COR-L47 (cell line): ENCODE results near the gene XPC.

Experiments
- DNase-seq: peaks from one replicate; lab custom pipeline; 2025; lab: John Stamatoyannopoulos, UW

XPC gene

GRCh38 chr3:14147617-14148016, 30.8 kb downstream of the XPC start:
- no peak for DNase-seq

GRCh38 chr3:14147066-14147435, 31.4 kb downstream of the XPC start:
- DNase-seq = no peak

GRCh38 chr3:14146381-14147065, 31.9 kb downstream of the XPC start:
- no peak for DNase-seq

- DNase-seq = no peak
These were observed 32.6 kb downstream of the XPC start for GRCh38 chr3:14145670-14146380.

GRCh38 chr3:14145236-14145635, 33.2 kb downstream of the XPC start:
- DNase-seq = no peak

- peak; percentile 46 for DNase-seq
These were observed 33.9 kb downstream of the XPC start for GRCh38 chr3:14144423-14145075.

- no peak for DNase-seq
These were observed 34.9 kb downstream of the XPC start for GRCh38 chr3:14143271-14144225.

GRCh38 chr3:14142567-14143270, 35.7 kb downstream of the XPC start:
- no peak for DNase-seq

GRCh38 chr3:14141602-14142341, 36.6 kb downstream of the XPC start:
- DNase-seq = no peak

- DNase-seq = no peak
These were observed 37.3 kb downstream of the XPC start for GRCh38 chr3:14141144-14141543.

GRCh38 chr3:14140668-14141067, 37.7 kb downstream of the XPC start:
- no peak for DNase-seq

GRCh38 chr3:14139771-14140170, 38.6 kb downstream of the XPC start:
- DNase-seq = no peak

GRCh38 chr3:14138878-14139655, 39.3 kb downstream of the XPC start:
- no peak for DNase-seq

- no peak for DNase-seq
These were observed 40.1 kb downstream of the XPC start for GRCh38 chr3:14138109-14138877.

GRCh38 chr3:14137445-14137844, 41.0 kb downstream of the XPC start:
- no peak for DNase-seq

- DNase-seq = no peak
These were observed 41.4 kb downstream of the XPC start for GRCh38 chr3:14137004-14137403.

- no peak for DNase-seq
These were observed 42.8 kb downstream of the XPC start for GRCh38 chr3:14135581-14135980.

- DNase-seq = no peak
These were observed 44.1 kb downstream of the XPC start for GRCh38 chr3:14134291-14134690.

- DNase-seq = no peak
These were observed 44.5 kb downstream of the XPC start for GRCh38 chr3:14133876-14134275.
